AG10803 (cell line): Measurements from ENCODE around the gene ABHD12.
"Not testable (repeated sequence)": the region's sequence is repeated elsewhere in the genome, so short reads cannot be mapped to it uniquely, and the experiment has no call there.

Experiments used
- DNase-seq: peaks from one replicate; pipeline ENCODE4 v3.0.0; 2010; ENCODE audit warnings: low read depth
- H3K4me3 ChIP-seq: 2 replicates; pipeline ENCODE4 v1.5.1; 2011; ENCODE audit warnings: mild to moderate bottlenecking, low read length, control low read depth
- TF ChIP-seq, protein P1 (sequence below): conservative IDR thresholded peaks from 2 replicates; pipeline ENCODE4 v1.5.1; 2011; ENCODE audit warnings: mild to moderate bottlenecking, low read length, control low read depth, inconsistent platforms

The ABHD12 gene

DNA sequence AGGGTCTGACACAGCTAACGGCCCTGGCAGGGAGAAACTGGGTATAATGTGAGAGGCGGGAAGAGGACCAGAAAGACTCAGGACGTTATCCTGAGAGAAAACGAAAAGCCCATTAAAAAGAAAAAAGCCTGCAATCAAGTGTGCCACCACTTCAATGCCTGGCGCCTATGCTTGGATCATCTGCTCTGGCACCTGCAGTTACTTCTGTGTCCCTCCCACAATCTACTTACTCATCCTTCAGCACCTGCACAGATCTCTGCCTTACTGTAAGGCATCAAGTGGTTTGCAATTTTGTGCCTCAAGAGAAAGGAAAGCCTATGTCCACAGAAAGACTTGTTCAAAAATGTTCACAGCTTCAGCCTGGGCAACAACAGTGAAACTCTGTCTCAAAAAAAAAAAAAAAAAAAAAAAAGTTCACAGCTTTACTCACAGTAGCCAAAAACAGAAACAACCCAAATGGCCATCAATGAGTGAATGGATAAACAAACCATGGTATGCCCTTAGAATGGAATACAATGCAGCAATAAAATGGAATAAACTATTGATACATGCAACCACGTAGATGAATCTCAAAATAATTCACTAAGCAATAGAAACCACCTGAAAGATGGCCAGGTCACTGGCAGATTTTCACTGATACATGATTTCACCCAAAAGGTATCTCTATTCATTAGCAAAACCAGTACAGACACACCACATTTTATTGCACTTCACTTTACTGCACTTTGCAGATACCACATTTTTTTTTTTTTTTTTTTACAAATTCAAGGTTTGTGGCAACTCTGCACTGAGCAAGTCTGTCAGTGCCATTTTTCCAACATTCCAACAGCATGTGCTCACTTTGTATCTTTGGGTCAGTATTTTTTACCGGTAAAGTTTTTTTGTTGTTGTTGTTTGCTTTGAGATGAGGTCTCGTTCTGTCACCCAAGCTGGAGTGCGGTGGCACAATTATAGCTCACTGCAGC, 48.6 kb downstream of the ABHD12 start:
- DNase-seq, result peak; percentile 59
- no peak overlapping the region for H3K4me3 ChIP-seq
- TF ChIP-seq, protein P1, sequence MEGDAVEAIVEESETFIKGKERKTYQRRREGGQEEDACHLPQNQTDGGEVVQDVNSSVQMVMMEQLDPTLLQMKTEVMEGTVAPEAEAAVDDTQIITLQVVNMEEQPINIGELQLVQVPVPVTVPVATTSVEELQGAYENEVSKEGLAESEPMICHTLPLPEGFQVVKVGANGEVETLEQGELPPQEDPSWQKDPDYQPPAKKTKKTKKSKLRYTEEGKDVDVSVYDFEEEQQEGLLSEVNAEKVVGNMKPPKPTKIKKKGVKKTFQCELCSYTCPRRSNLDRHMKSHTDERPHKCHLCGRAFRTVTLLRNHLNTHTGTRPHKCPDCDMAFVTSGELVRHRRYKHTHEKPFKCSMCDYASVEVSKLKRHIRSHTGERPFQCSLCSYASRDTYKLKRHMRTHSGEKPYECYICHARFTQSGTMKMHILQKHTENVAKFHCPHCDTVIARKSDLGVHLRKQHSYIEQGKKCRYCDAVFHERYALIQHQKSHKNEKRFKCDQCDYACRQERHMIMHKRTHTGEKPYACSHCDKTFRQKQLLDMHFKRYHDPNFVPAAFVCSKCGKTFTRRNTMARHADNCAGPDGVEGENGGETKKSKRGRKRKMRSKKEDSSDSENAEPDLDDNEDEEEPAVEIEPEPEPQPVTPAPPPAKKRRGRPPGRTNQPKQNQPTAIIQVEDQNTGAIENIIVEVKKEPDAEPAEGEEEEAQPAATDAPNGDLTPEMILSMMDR, result no peak

DNA sequence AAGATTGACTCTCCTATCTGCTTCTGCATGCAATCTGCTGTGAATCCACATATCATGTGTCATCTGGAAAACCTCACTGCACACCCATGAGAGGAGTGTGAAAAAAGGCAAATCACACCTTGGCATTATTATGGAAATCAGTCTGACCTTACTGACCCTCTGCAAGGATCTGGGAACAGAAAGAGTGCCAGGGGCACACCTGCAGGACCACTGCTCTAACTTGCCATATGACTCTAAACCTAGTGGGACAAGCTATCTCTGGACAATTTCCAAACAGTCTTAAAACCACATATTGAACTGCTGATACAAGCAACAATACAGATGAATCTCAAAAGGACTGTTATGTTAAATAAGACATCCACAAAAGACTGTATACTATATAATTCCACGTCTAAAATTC, 50.3 kb downstream of the ABHD12 start:
- H3K4me3 ChIP-seq, result no peak overlapping the region
- no peak for DNase-seq
- TF ChIP-seq, protein P1, result no peak

DNA sequence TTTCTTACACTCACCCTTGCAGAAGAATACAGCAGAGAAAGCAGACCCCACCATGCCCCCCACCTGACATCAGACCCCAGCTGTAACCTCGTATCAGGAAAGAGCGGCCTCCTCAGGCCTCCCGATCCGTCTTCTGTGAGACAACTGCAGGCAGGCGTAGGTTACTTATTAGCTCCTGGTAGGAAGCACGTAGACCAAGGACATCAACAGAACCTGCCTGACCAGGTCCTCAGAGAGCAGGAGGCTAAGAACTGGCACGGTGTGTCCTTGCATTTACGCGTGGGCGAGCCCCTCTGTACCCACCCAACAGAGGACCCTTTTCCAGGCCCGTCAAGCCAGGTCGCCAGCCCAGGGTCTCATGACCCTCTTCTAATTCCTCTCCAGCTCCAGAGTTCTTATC, 51.0 kb downstream of the ABHD12 start:
- no peak overlapping the region for H3K4me3 ChIP-seq
- no peak for DNase-seq
- TF ChIP-seq, protein P1, result no peak

DNA sequence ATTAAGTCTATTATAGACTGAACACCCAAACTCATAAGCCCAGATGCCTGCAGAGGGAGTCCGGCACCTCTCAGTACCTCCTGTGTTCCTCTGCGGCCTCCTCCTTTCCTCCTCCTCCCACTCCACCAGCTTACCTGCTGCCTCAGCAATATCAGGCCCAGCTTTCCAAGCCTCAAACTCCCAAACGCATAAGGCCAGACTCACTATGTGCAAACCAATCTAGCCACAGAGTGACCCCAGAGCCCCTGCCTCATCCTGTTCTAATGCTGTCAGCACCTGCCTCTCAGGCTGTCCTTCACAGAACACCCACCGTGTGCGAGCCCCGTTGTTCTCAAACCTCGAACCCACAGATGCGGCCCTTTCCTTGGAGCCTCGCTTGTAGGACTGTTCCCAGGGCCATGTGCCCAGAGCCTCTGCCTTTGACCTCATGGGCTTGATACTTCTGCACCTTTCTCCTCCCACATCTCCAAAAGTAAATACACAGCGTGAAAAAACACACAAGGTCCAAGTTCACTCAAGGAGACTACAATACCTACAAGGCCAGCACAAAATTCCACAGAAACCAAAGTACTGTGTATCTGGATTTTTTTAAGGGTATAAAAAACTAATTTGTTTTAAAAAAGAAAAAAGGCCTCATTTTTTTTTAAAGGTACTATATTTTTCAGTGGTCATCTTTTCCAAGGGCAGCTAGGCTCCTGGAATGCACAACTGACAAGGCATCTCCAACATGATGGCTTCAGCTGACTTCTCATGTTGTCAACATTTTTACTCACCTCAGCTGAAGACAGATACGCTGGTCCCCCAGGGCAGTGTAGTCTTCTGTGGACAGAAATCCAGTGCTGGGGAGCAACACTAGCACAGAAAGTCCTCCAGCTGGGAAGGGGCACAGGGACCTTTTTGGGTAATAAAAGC, 52.3 kb downstream of the ABHD12 start:
- TF ChIP-seq, protein P1, result no peak
- H3K4me3 ChIP-seq, result no peak overlapping the region
- DNase-seq, result no peak

DNA sequence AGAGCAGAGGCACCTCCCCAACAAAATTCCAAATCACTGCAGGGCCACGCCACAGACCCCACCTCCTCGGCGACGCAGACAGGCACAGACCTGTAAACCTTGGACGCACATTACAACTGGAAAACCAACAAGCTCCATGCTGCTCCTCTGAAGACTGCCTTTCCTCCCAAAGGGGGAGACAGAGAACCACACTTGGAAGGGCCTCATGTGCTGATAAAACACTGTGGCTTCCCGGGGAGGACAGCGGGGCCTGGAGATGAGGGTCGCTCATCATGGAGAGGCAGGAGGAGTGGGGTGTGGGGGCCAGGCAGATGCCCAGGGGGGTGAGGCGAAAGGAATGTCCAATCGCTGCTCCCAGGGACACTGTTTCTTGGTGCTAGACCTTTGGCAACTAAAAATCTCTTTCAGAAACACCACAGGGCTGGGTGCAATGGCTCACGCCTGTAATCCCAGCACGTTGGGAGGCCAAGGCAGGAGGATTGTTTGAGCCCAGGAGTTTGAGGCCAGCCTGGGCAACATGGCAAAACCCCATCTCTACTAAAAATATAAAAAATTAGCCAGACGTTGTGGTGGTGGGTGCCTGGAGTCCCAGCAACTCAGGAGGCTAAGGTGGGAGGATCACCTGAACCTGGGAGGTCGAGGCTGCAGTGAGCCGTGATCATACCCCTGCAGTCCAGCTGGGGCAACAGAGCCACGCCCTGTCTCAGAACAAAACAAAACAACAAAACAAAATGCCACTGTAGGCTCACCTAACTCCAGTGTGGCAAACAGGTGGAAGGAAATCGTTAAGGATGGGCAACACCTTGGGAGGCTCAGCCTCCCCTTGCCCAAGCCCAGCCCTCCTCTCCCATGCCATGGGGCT, 53.8 kb downstream of the ABHD12 start:
- DNase-seq, result no peak
- H3K4me3 ChIP-seq, result no peak overlapping the region
- TF ChIP-seq, protein P1, result peak; percentile 26; the same call in 1 of the 2 replicates

DNA sequence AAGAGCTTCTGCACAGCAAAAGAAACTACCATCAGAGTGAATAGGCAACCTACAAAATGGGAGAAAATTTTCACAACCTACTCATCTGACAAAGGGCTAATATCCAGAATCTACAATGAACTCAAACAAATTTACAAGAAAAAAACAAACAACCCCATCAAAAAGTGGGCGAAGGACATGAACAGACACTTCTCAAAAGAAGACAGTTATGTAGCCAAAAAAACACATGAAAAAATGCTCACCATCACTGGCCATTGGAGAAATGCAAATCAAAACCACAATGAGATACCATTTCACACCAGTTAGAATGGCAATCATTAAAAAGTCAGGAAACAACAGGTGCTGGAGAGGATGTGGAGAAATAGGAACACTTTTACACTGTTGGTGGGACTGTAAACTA, 55.7 kb downstream of the ABHD12 start:
- not testable (repeated sequence) for DNase-seq, H3K4me3 ChIP-seq
